ENCODE results near the gene ACOXL.
A peak's percentile ranks its signal among the peaks of the same experiment; 100 is the strongest.
"Not testable (repeated sequence)": the region's sequence is repeated elsewhere in the genome, so short reads cannot be mapped to it uniquely, and the experiment has no call there.

ACOXL gene

GRCh38 chr2:111053266-111053665 lies 320.9 kb downstream of the ACOXL start:
- no peak for DNase-seq (ENCODE audit: low read depth in 4 of 4, low spot score in 1 of 4)

GRCh38 chr2:111053825-111054515 lies 321.6 kb downstream of the ACOXL start:
- DNase-seq (ENCODE audit: low read depth in 4 of 4, low spot score in 1 of 4): no peak

- peak in 1 of 4 experiments; percentile 51 for DNase-seq (ENCODE audit: low read depth in 4 of 4, low spot score in 1 of 4)
Measured at GRCh38 chr2:111054791-111055691, 322.7 kb downstream of the ACOXL start.

- DNase-seq (ENCODE audit: low read depth in 4 of 4, low spot score in 1 of 4): no peak
Measured at GRCh38 chr2:111055735-111056134, 323.4 kb downstream of the ACOXL start.

DNA sequence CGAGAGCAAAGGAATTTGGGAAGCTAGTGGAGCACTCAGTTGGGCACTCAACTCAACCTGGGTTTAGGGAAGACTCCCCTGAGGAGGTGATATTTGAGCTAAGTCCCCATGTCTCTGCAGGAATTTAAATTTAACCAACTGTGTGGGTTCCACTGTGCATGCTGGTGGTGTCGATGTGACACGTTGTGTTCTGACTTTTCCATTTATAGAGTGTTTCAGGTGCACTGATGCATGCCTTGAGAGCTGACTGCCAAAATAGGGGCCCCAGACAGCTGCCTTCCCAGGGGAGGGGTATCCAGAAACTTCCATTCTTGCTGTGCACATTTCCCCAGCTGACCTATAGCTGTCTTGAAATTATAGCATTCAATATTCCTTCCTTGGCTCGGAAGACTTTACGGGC lies 324.7 kb downstream of the ACOXL start:
- DNase-seq (ENCODE audit: low read depth in 4 of 4, low spot score in 1 of 4): no peak

DNA sequence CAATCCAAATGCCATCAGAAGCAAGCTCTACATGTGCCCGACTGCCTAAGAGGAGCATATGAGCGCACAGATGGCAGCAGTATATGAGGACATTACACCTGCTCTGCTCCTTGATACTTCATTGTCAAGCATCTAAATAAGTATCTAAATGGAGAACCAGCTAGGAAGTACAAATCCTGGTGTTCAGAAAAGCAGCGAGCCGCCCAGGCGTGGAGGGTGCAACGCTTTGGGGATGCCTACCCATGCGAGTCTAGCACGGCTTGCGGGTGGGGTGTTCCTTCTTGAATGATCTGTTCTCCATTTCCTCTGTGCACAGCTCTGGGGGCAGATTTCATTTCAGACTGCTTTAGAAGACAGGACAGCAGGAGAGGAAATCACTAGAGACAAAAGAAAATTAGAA lies 325.3 kb downstream of the ACOXL start:
- no peak for DNase-seq (ENCODE audit: low read depth in 4 of 4, low spot score in 1 of 4)

DNA sequence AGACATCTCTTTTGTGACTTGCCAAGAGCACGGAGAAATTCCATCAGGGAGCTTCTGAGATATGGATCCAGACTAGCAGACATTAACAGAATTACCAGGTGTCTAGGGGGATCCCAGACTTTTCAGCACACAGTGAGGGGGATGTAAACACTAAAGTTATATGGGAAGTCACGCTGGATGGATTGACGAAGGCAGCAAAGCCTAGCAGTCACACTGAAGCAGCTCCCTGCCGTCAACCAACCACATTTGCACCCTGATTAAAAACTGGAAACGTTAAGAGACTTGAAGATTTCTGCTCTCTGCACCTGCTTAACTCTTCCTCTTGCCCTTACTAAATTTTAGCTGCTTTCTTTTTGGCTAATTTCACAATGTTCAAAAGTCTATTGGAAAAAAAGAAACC lies 325.9 kb downstream of the ACOXL start:
- no peak for DNase-seq (ENCODE audit: low read depth in 4 of 4, low spot score in 1 of 4)

- DNase-seq (ENCODE audit: low read depth in 4 of 4, low spot score in 1 of 4): no peak
Measured at GRCh38 chr2:111061191-111061590, 328.8 kb downstream of the ACOXL start.

- DNase-seq (ENCODE audit: low read depth in 4 of 4, low spot score in 1 of 4): no peak
Measured at GRCh38 chr2:111062417-111062816, 330.0 kb downstream of the ACOXL start.

DNA sequence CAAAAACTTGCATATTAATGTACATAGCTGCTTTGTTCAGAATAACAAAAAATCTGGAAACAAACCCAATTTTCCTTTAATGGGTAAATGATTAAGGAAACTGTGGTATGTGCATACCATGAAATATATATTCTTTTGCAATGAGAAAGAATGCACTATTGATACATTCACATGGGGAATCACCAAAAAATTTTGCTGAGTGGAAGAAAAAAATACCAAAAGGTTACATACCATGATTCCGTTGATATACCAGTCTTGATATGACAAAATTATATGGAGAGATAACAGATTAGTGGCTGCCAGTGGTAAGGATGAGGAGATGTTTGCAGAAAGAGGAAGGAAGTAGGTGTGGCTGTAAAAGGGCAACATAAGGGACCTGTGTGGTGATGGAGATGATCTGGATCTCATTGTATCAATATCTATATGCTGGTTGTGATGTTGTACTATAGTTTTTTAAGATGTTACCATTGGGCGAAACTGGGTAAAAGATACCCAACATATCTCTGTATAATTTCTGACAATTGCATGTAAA lies 333.8 kb downstream of the ACOXL start:
- no peak for DNase-seq (ENCODE audit: low read depth in 4 of 4, low spot score in 1 of 4)

DNA sequence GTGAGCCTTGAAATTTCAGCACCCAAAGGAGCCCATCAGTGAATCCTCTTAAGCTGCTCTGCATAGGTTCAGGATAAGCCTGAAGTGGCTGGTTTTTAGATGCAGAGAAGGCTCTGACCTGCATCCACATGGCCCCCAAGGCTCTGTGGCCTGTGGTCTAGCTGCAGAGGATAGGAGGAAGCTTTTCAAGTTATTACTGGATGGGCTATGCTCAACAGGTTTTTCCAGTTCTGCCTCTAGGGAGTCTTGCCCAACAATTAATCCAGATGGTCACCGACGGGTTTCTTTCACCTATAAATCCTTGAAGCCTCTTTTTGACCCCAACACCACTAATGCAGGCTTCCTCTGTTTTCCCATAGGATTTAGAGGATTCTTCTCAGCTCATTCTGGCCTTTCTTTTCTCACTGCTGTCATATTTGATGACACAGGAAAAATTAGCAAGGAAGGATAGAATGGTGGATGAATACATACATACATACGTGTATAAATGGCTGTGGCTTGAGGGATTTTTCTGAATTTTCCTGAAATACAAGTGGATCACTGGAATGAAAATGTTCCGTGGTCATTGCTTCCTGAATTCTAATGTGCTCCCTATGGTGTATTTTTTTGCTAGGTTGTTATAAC lies 336.2 kb downstream of the ACOXL start:
- DNase-seq (ENCODE audit: low read depth in 4 of 4, low spot score in 1 of 4): no peak

GRCh38 chr2:111069722-111070121 lies 337.3 kb downstream of the ACOXL start:
- DNase-seq (ENCODE audit: low read depth in 4 of 4, low spot score in 1 of 4): no peak

DNA sequence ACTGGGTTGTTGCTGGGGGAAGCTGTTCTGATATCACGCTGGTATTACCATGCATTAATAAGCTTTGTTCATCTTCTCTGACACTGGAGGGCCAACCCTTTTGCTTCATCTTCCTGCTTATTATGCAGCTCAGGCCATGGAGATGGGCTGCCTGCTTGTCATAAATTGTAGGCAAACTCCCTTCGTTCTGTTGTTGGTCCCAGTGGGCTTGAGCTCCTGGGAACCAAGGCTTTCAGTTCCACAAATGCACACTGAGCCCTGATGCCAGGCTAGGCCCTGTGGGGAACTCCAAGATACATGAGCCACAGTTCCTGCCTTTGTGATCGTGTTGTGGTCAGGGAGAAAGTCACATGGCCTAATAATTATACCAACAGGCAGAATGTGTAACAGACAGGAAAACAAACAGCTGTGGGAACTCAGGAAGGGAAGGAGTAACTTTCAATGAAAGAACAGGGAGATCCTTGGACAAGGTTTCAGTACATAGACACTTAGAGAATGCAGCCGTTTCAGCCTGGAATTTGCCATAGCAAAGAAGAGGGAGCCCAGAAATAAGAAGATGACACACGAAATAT lies 339.3 kb downstream of the ACOXL start:
- DNase-seq (ENCODE audit: low read depth in 4 of 4, low spot score in 1 of 4): no peak

DNA sequence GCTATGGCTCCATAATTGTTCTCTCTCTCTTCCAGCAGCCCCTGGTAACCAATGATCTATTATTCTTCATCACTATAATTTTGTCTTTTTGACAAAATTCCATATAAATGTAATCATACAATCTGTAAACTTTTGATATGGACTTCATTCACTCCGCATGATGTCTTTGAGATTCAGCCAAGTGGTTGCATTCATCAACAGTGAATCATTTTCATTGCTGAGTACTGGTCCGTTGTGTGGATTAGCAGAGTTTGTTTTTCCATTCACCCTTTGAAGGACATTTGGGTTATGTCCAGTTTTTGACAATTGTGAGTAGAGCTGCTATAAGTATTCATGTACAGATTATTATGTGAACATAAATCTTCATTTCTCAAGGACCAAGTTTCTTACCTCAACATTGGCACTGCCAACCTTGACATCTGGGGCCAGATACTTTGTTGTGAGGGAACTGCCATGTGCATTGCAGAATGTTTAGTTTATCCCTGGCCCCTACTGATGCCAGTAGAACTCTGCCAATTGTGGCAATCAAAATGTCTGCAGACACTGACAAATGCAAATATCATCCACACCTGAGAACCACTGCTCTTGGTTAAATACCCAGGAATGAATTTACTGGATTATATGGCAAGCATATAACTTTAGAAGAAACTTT lies 340.0 kb downstream of the ACOXL start:
- DNase-seq (ENCODE audit: low read depth in 4 of 4, low spot score in 1 of 4): no peak

- not testable (repeated sequence) for DNase-seq (ENCODE audit: low read depth in 4 of 4, low spot score in 1 of 4)
Measured at GRCh38 chr2:111082659-111083058, 350.3 kb downstream of the ACOXL start.

GRCh38 chr2:111091811-111092211 lies 359.4 kb downstream of the ACOXL start:
- DNase-seq (ENCODE audit: low read depth in 4 of 4, low spot score in 1 of 4): peak in 1 of 4 experiments; percentile 6

DNA sequence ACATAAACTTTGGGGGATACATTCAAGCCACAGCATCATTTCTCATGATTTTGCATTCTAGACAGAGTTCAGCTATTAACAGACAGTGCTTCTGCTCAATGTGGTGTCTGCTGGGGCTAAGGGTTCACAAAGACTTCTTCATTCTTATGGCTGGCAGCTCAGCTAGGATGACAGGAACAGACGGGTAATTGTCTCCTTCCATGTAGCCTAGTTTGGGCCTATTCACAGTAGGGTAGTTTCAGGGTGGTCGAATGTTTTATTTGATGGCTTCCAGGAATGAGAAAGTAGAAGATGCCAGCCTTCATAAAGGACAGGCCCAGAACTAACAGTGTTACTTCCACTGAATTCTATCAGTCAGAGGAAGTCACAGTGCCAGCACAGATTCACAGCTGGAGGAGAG lies 362.3 kb downstream of the ACOXL start:
- DNase-seq (ENCODE audit: low read depth in 4 of 4, low spot score in 1 of 4): no peak

- no peak for DNase-seq (ENCODE audit: low read depth in 4 of 4, low spot score in 1 of 4)
Measured at GRCh38 chr2:111095434-111095833, 363.1 kb downstream of the ACOXL start.

DNA sequence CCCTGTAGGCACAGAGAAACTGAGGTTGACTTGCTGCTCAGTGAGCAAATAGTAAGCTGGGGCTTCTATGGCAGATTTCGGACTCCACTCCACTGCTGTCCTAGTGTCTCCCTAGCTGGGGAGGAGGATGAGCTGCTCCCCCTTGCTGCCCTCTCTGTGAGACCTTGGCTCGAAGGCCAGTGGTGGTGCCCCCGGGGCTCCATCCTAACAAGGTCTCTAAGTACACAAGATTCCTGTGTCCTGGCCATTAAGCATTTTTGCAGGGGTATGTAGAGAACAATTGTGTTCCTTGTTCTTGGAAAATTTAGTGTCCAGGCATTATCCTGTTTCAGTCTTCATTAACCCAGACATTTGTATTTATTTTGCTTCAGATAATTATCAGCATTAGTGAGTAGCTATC lies 367.0 kb downstream of the ACOXL start:
- no peak for DNase-seq (ENCODE audit: low read depth in 4 of 4, low spot score in 1 of 4)

- DNase-seq (ENCODE audit: low read depth in 4 of 4, low spot score in 1 of 4): no peak
Measured at GRCh38 chr2:111100087-111100764, 367.9 kb downstream of the ACOXL start.
